GM23338 (cell line): ENCODE measurements around the gene MAGI1. TPM values are rescaled to one million over a fixed set of nuclear protein-coding genes. Genes with fewer than 3 reads are reported as not detected.

Experiments used
- ATAC-seq: fragments of 200-7000 bp; cut with Tn5 transposase; 3 replicates; pipeline ENCODE4 v1.9.1; 2020
- DNase-seq: peaks from one replicate; pipeline ENCODE4 v3.0.0-alpha.2; 2015; ENCODE audit warnings: low spot score
- H2AFZ ChIP-seq: fragments of 200-600 bp; sonication (generic); 2 replicates; pipeline ENCODE4 v1.8.0; 2016; ENCODE audit warnings: antibody characterized with exemption, mild to moderate bottlenecking, moderate library complexity
- H3F3A ChIP-seq: fragments of 200-600 bp; sonication (generic); replicated peaks from 2 replicates; pipeline ENCODE4 v1.8.0; 2017; ENCODE audit warnings: antibody characterized with exemption, mixed run types, low read depth
- H3K27ac ChIP-seq: fragments of 200-600 bp; sonication (generic); 2 replicates; pipeline ENCODE4 v1.6.1; 2016; ENCODE audit warnings: low read depth
- H3K27me3 ChIP-seq: fragments of 200-600 bp; sonication (generic); 2 replicates; pipeline ENCODE4 v1.8.0; 2016; ENCODE audit warnings: mild to moderate bottlenecking, mixed run types, moderate library complexity; ENCODE audit not compliant: insufficient read depth
- H3K36me3 ChIP-seq: fragments of 200-600 bp; sonication (generic); 2 replicates; pipeline ENCODE4 v1.8.0; 2016; ENCODE audit warnings: mild to moderate bottlenecking; ENCODE audit not compliant: insufficient read depth
- H3K4me1 ChIP-seq: fragments of 200-600 bp; sonication (generic); 2 replicates; pipeline ENCODE4 v1.8.0; 2016; ENCODE audit warnings: mild to moderate bottlenecking, moderate library complexity; ENCODE audit not compliant: insufficient read depth
- H3K4me2 ChIP-seq: fragments of 200-600 bp; sonication (generic); 2 replicates; pipeline ENCODE4 v1.7.1; 2017; ENCODE audit warnings: mixed run types
- H3K4me3 ChIP-seq: fragments of 200-600 bp; sonication (generic); 2 replicates; pipeline ENCODE4 v1.6.1; 2016; ENCODE audit warnings: mixed run types
- H3K79me2 ChIP-seq: fragments of 200-600 bp; sonication (generic); replicated peaks from 2 replicates; pipeline ENCODE4 v1.8.0; 2017; ENCODE audit warnings: mild to moderate bottlenecking; ENCODE audit not compliant: insufficient read depth
- H3K9me2 ChIP-seq: fragments of 200-600 bp; sonication (generic); 2 replicates; pipeline ENCODE4 v1.8.0; 2017; ENCODE audit not compliant: insufficient read depth
- H4K20me1 ChIP-seq: fragments of 200-600 bp; sonication (generic); replicated peaks from 2 replicates; pipeline ENCODE4 v1.8.0; 2017; ENCODE audit warnings: mild to moderate bottlenecking; ENCODE audit not compliant: insufficient read depth
- H3K27ac Mint-ChIP-seq: 2 replicates; pipeline ENCODE4 v1.8.0; 2020; ENCODE audit warnings: inconsistent platforms, mild to moderate bottlenecking, moderate library complexity, mixed read lengths
- H3K27me3 Mint-ChIP-seq: 3 replicates; pipeline ENCODE4 v1.8.0; 2022; ENCODE audit warnings: low read depth, mild to moderate bottlenecking, moderate library complexity, mixed read lengths, inconsistent platforms; ENCODE audit not compliant: insufficient read depth, poor library complexity
- H3K36me3 Mint-ChIP-seq: 3 replicates; pipeline ENCODE4 v1.8.0; 2021; ENCODE audit warnings: low read depth, mild to moderate bottlenecking, inconsistent platforms, moderate library complexity, mixed read lengths
- H3K4me1 Mint-ChIP-seq: 3 replicates; pipeline ENCODE4 v1.8.0; 2020; ENCODE audit warnings: mild to moderate bottlenecking, inconsistent platforms, mixed read lengths
- H3K4me3 Mint-ChIP-seq: 3 replicates; pipeline ENCODE4 v1.8.0; 2021; ENCODE audit warnings: moderate library complexity, mild to moderate bottlenecking, inconsistent platforms, mixed read lengths
- H3K9me3 Mint-ChIP-seq: 3 replicates; pipeline ENCODE4 v1.8.0; 2020; ENCODE audit warnings: moderate library complexity, mild to moderate bottlenecking, inconsistent platforms, mixed read lengths
- CREB1 ChIP-seq: fragments of 250-450 bp; sonication (Bioruptor Pico); IDR thresholded peaks from 2 replicates; pipeline ENCODE4 v1.5.0; 2020; ENCODE audit warnings: low read depth, mild to moderate bottlenecking, moderate library complexity
- EZH2 ChIP-seq: fragments of 200-600 bp; sonication (generic); IDR thresholded peaks from one replicate; pipeline ENCODE4 v1.8.0; 2017; ENCODE audit warnings: antibody characterized with exemption, mild to moderate bottlenecking, low read depth; ENCODE audit not compliant: unreplicated experiment
- EZH2phosphoT487 ChIP-seq: fragments of 200-600 bp; sonication (generic); IDR thresholded peaks from one replicate; pipeline ENCODE4 v1.8.1; 2018; ENCODE audit warnings: antibody characterized with exemption; ENCODE audit not compliant: unreplicated experiment
- JUNB ChIP-seq: IDR thresholded peaks from one replicate; pipeline ENCODE4 v1.6.1; 2016; ENCODE audit warnings: antibody characterized with exemption; ENCODE audit not compliant: unreplicated experiment
- NANOG ChIP-seq: IDR thresholded peaks from 2 replicates; pipeline ENCODE4 v1.6.1; 2016; ENCODE audit warnings: antibody characterized with exemption, borderline replicate concordance
- POLR2AphosphoS5 ChIP-seq: IDR thresholded peaks from 2 replicates; pipeline ENCODE4 v1.6.1; 2016; ENCODE audit warnings: antibody characterized with exemption, low read depth
- STAT1 ChIP-seq: IDR thresholded peaks from one replicate; pipeline ENCODE4 v1.6.1; 2016; ENCODE audit warnings: antibody characterized with exemption; ENCODE audit not compliant: unreplicated experiment
- ZNF114 ChIP-seq: fragments of 250-450 bp; sonication (Bioruptor Pico); IDR thresholded peaks from 2 replicates; pipeline ENCODE4 v1.5.0; 2020; ENCODE audit warnings: mild to moderate bottlenecking, moderate library complexity
- ZNF331 ChIP-seq: fragments of 250-450 bp; sonication (Bioruptor Pico); IDR thresholded peaks from 2 replicates; pipeline ENCODE4 v1.5.0; 2020; ENCODE audit warnings: low read depth, mild to moderate bottlenecking, moderate library complexity
- ZNF462 ChIP-seq: fragments of 250-450 bp; sonication (Bioruptor Pico); IDR thresholded peaks from 2 replicates; pipeline ENCODE4 v1.5.0; 2020; ENCODE audit warnings: mild to moderate bottlenecking, moderate library complexity
- polyA plus RNA-seq: library from polyadenylated mRNA; unstranded; fragments of >200 nt; fragmentation: Nextera tagmentation; extraction: Ambion mirVana; gene quantifications from 2 replicates; pipeline ENCODE4 v1.2.1, GENCODE V29; 2016
- total RNA-seq: library from RNA; depleted of rRNA; stranded (reverse); fragments of >200 nt; shearing (Covaris generic); gene quantifications from 2 replicates; pipeline ENCODE4 v1.2.3, GENCODE V29; 2014
- TF ChIP-seq, protein P1 (sequence below): IDR thresholded peaks from 2 replicates; pipeline ENCODE4 v1.6.1; 2016; ENCODE audit warnings: antibody characterized with exemption
- TF ChIP-seq, protein P2 (sequence below), 2 experiments: fragments of 200-600 bp in 1 of 2; sonication (generic) in 1 of 2; conservative IDR thresholded peaks; 2 replicates each; pipeline versions ENCODE4 v1.5.1 to v1.6.1; 2016 to 2017; ENCODE audit warnings: antibody characterized with exemption in 2 of 2, low read depth in 2 of 2, mild to moderate bottlenecking in 2 of 2, moderate library complexity in 1 of 2

The MAGI1 gene
- total and polyA plus RNA-seq, 2 experiments from 2014 or later = 27.4 to 71.2 TPM

DNA sequence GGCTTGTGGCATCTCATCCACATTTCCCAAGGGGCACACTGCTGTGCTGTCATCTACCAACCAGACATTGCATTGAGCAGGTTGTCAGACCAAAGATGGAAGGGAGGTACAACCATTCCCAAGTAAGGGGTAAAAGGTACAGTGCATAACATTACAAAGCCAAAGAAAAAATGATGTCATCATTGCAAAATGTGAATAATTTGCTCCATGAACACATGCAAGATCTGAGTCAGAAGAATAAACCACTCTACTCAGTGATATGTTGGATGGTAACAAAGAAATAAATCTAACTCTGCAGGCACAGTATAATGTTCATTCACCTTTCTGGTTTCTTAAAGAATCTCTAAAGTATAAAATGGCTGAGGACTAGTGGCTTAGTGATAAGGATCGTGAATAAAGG, 202.7 kb downstream of the MAGI1 start:
- no peak overlapping the region for H3K27ac ChIP-seq
- no peak overlapping the region for H3K4me3 Mint-ChIP-seq
- no peak for ATAC-seq

More for the DNA sequence above, 202.7 kb downstream of the MAGI1 start:
- no peak overlapping the region for H3K4me3 ChIP-seq
- Mint-ChIP-seq H3K36me3 (no peaks in the 10 kb centered on the region), H3K9me3 (no peaks in the 10 kb centered on the region), H3K4me1 (peaks cover 43% of the 10 kb centered on the region), H3K27me3 (peaks cover 2% of the 10 kb centered on the region), H3K27ac (no peak overlapping the region)
- TF ChIP-seq STAT1 (no peak), CREB1 (CRISPR knock-in tag) (no peak), EZH2phosphoT487 (no peak), EZH2 (no peak), ZNF462 (no peak), ZNF331 (CRISPR knock-in tag) (no peak), POLR2AphosphoS5 (no peak), JUNB (no peak), ZNF114 (no peak), NANOG (no peak)
- TF ChIP-seq, protein P1, sequence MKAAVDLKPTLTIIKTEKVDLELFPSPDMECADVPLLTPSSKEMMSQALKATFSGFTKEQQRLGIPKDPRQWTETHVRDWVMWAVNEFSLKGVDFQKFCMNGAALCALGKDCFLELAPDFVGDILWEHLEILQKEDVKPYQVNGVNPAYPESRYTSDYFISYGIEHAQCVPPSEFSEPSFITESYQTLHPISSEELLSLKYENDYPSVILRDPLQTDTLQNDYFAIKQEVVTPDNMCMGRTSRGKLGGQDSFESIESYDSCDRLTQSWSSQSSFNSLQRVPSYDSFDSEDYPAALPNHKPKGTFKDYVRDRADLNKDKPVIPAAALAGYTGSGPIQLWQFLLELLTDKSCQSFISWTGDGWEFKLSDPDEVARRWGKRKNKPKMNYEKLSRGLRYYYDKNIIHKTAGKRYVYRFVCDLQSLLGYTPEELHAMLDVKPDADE = no peak
- TF ChIP-seq, protein P2, sequence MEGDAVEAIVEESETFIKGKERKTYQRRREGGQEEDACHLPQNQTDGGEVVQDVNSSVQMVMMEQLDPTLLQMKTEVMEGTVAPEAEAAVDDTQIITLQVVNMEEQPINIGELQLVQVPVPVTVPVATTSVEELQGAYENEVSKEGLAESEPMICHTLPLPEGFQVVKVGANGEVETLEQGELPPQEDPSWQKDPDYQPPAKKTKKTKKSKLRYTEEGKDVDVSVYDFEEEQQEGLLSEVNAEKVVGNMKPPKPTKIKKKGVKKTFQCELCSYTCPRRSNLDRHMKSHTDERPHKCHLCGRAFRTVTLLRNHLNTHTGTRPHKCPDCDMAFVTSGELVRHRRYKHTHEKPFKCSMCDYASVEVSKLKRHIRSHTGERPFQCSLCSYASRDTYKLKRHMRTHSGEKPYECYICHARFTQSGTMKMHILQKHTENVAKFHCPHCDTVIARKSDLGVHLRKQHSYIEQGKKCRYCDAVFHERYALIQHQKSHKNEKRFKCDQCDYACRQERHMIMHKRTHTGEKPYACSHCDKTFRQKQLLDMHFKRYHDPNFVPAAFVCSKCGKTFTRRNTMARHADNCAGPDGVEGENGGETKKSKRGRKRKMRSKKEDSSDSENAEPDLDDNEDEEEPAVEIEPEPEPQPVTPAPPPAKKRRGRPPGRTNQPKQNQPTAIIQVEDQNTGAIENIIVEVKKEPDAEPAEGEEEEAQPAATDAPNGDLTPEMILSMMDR (conservative IDR thresholded peaks at IDR 0.05; ENCODE audit: low read depth in 2 of 2) = no peak
- no peak for DNase-seq
- H3K27me3 ChIP-seq = no peaks in the 10 kb centered on the region
- no peak overlapping the region for H3K4me2 ChIP-seq
- no peak overlapping the region for H2AFZ ChIP-seq
- no peaks in the 10 kb centered on the region for H3K9me2 ChIP-seq
- peaks cover 6% of the 10 kb centered on the region; the same call in 1 of the 2 replicates for H4K20me1 ChIP-seq
- H3K36me3 ChIP-seq = no peaks in the 10 kb centered on the region
- H3F3A ChIP-seq = no peaks in the 10 kb centered on the region
- peaks cover 13% of the 10 kb centered on the region for H3K79me2 ChIP-seq
- H3K4me1 ChIP-seq = peaks cover 25% of the 10 kb centered on the region
